ENCODE data around the gene KCNG2.

Gene KCNG2

GRCh38 chr18:79927607-79928562 lies 130.1 kb downstream of the KCNG2 start:
- DNase-seq (ENCODE audit: low read depth) = no peak

GRCh38 chr18:79928563-79928960 lies 130.8 kb downstream of the KCNG2 start:
- no peak for DNase-seq (ENCODE audit: low read depth)

- DNase-seq (ENCODE audit: low read depth) = no peak
These were observed 132.4 kb downstream of the KCNG2 start for GRCh38 chr18:79930020-79930642.

- DNase-seq (ENCODE audit: low read depth) = no peak
These were observed 133.7 kb downstream of the KCNG2 start for GRCh38 chr18:79931475-79931874.

- no peak for DNase-seq (ENCODE audit: low read depth)
These were observed 135.2 kb downstream of the KCNG2 start for GRCh38 chr18:79932907-79933306.

- no peak for DNase-seq (ENCODE audit: low read depth)
These were observed 136.0 kb downstream of the KCNG2 start for GRCh38 chr18:79933765-79934164.

- DNase-seq (ENCODE audit: low read depth) = no peak
These were observed 136.8 kb downstream of the KCNG2 start for GRCh38 chr18:79934311-79935097.

- no peak for DNase-seq (ENCODE audit: low read depth)
These were observed 137.4 kb downstream of the KCNG2 start for GRCh38 chr18:79935098-79935480.

- DNase-seq (ENCODE audit: low read depth) = no peak
These were observed 137.8 kb downstream of the KCNG2 start for GRCh38 chr18:79935499-79935898.

GRCh38 chr18:79935925-79936324 lies 138.2 kb downstream of the KCNG2 start:
- DNase-seq (ENCODE audit: low read depth) = no peak

GRCh38 chr18:79936641-79937040 lies 138.9 kb downstream of the KCNG2 start:
- DNase-seq (ENCODE audit: low read depth) = no peak

- DNase-seq (ENCODE audit: low read depth) = no peak
These were observed 139.5 kb downstream of the KCNG2 start for GRCh38 chr18:79937103-79937860.

GRCh38 chr18:79938196-79938595 lies 140.5 kb downstream of the KCNG2 start:
- no peak for DNase-seq (ENCODE audit: low read depth)

GRCh38 chr18:79939096-79939495 lies 141.4 kb downstream of the KCNG2 start:
- DNase-seq (ENCODE audit: low read depth) = no peak

- DNase-seq (ENCODE audit: low read depth) = no peak
These were observed 142.5 kb downstream of the KCNG2 start for GRCh38 chr18:79940126-79940813.

GRCh38 chr18:79940814-79941472 lies 143.2 kb downstream of the KCNG2 start:
- no peak for DNase-seq (ENCODE audit: low read depth)

- DNase-seq (ENCODE audit: low read depth) = no peak
These were observed 143.9 kb downstream of the KCNG2 start for GRCh38 chr18:79941473-79942119.

GRCh38 chr18:79942211-79942610 lies 144.5 kb downstream of the KCNG2 start:
- DNase-seq (ENCODE audit: low read depth) = no peak

GRCh38 chr18:79942786-79943607 lies 145.3 kb downstream of the KCNG2 start:
- DNase-seq (ENCODE audit: low read depth) = no peak
